Gastroesophageal sphincter (tissue), 4 donors: ENCODE data around the gene FCAR. TPM values are rescaled to one million over a fixed set of nuclear protein-coding genes. Genes with fewer than 3 reads are reported as not detected.
"Not testable (repeated sequence)": the region's sequence is repeated elsewhere in the genome, so short reads cannot be mapped to it uniquely, and the experiment has no call there.

Experiments
- ATAC-seq: fragments of 150-250 bp; one replicate; pipeline ENCODE4 v1.9.1; 2016; ENCODE audit warnings: mild to moderate bottlenecking, moderate library complexity
- H3K27ac ChIP-seq, 4 donors: fragments of 200-600 bp; sonication (generic) in 3 of 4; 1 replicate in 3 of 4; 2 replicates in 1 of 4; pipeline ENCODE4 v1.5.1; 2016 to 2019
- H3K27me3 ChIP-seq: fragments of 200-600 bp; sonication (generic); one replicate; pipeline ENCODE4 v1.5.1; 2019
- H3K36me3 ChIP-seq, 2 donors: fragments of 200-600 bp; sonication (generic); one replicate each; pipeline ENCODE4 v1.5.1; 2019; ENCODE audit warnings: control low read depth in 1 of 2
- H3K4me1 ChIP-seq, 3 donors: fragments of 200-600 bp; sonication (generic); 1 replicate in 2 of 3; 2 replicates in 1 of 3; pipeline ENCODE4 v1.5.1; 2016 to 2019; ENCODE audit warnings: control low read depth in 2 of 3
- H3K4me3 ChIP-seq, 2 donors: fragments of 200-600 bp; sonication (generic); one replicate each; pipeline ENCODE4 v1.5.1; 2019; ENCODE audit warnings: mild to moderate bottlenecking in 1 of 2, moderate library complexity in 1 of 2
- H3K9me3 ChIP-seq, 3 donors: fragments of 200-600 bp; sonication (generic); one replicate each; pipeline ENCODE4 v1.5.1; 2017 to 2019; ENCODE audit warnings: control low read depth in 2 of 3
- EP300 ChIP-seq: sonication (generic); formaldehyde crosslinking; IDR thresholded peaks from one replicate; pipeline ENCODE4 v1.6.1; 2017; ENCODE audit warnings: antibody characterized with exemption, mild to moderate bottlenecking
- POLR2A ChIP-seq, 2 donors: fragments of 450-650 bp; IDR thresholded peaks; one replicate each; pipeline ENCODE4 v1.6.1; 2017; ENCODE audit warnings: antibody characterized with exemption in 2 of 2, mild to moderate bottlenecking in 2 of 2, moderate library complexity in 1 of 2
- POLR2AphosphoS5 ChIP-seq: sonication (generic); formaldehyde crosslinking; IDR thresholded peaks from one replicate; pipeline ENCODE4 v1.6.1; 2017; ENCODE audit warnings: antibody characterized with exemption
- WGBS, 2 donors: methylation state at CpG; one replicate each; pipeline ENCODE4 v1.1.5; 2018; ENCODE audit warnings: low coverage in 1 of 2; 5-methylcytosine and 5-hydroxymethylcytosine counted together
- total RNA-seq, 4 donors: library from RNA; depleted of rRNA; stranded (reverse); fragments of >200 nt; gene quantifications; one replicate each; pipeline ENCODE4 v1.1.0, GENCODE V29; 2016
- TF ChIP-seq, protein P1 (sequence below), 4 experiments: fragments of 200-600 bp in 2 of 4; fragments of 450-650 bp in 2 of 4; sonication (generic) in 1 of 4; IDR thresholded peaks; one replicate each; pipeline ENCODE4 v1.5.1; 2017 to 2019; ENCODE audit warnings: antibody characterized with exemption in 4 of 4, mild to moderate bottlenecking in 2 of 4, moderate library complexity in 2 of 4

Gene FCAR
- total RNA-seq, 4 donors from 2014 or later = 2.7 to 4.9 TPM; not detected in 2

DNA sequence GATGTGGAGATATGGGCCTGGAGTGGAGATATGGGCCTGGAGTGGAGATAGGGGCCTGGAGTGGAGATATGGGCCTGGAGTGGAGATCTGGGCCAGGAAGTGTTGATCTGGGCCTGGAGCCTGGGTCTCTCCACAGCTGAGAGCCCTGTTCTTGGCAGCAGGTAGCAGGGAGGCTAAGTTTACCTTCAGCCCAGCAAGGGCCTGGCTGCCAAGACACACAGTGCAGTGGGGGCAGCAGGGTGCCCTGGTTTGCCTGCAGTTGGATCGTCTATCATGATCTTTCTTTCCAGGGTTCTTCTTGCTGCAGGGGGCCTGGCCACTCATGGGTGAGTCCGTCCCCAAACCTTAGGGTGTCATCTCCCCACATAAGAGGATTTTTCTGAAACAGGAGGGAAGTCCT is 23.1 kb upstream of the FCAR start:
- 86% methylated on average over 1 of the region's 2 CpGs; no CpG with 5 or more reads in 1 of the 2 donors for WGBS, 2 donors
- ATAC-seq = no peak

DNA sequence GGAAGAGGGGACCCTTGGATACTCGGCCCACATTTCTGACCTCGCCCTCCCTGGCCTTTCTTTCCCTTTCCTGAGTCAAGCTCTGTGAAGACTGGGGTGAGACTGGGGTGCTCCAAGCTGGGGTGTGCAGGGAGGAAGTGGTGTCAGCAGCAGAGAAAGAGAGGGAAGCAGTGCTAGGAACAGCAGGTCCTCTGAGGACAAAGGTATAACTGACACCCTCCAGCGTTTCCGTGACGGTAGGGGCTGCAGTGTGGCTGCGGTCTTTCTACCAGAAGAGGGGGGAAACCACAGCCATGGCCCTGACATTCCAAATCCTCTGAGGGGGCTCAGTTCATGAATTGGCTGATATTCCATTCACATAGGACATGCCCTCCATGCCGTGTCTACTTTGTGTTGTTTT is 22.7 kb upstream of the FCAR start:
- Histone ChIP-seq H3K9me3 (no peaks in the 10 kb centered on the region), H3K27ac (no peak overlapping the region), H3K36me3 (no peaks in the 10 kb centered on the region), H3K4me3 (no peak overlapping the region), H3K27me3 (peaks cover 12% of the 10 kb centered on the region), H3K4me1 (no peaks in the 10 kb centered on the region)
- WGBS, 2 donors = 40 to 69% methylated on average over 1 to 5 of the region's 7 CpGs
- TF ChIP-seq EP300 (no peak), POLR2AphosphoS5 (no peak), POLR2A (IDR thresholded peaks at IDR 0.05) (no peak)
- TF ChIP-seq, protein P1, sequence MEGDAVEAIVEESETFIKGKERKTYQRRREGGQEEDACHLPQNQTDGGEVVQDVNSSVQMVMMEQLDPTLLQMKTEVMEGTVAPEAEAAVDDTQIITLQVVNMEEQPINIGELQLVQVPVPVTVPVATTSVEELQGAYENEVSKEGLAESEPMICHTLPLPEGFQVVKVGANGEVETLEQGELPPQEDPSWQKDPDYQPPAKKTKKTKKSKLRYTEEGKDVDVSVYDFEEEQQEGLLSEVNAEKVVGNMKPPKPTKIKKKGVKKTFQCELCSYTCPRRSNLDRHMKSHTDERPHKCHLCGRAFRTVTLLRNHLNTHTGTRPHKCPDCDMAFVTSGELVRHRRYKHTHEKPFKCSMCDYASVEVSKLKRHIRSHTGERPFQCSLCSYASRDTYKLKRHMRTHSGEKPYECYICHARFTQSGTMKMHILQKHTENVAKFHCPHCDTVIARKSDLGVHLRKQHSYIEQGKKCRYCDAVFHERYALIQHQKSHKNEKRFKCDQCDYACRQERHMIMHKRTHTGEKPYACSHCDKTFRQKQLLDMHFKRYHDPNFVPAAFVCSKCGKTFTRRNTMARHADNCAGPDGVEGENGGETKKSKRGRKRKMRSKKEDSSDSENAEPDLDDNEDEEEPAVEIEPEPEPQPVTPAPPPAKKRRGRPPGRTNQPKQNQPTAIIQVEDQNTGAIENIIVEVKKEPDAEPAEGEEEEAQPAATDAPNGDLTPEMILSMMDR (IDR thresholded peaks at IDR 0.05) = no peak
- no peak for ATAC-seq

More for the DNA sequence above, 23.1 kb upstream of the FCAR start:
- H3K9me3 ChIP-seq = no peaks in the 10 kb centered on the region
- no peaks in the 10 kb centered on the region for H3K36me3 ChIP-seq
- H3K27me3 ChIP-seq = peaks cover 12% of the 10 kb centered on the region
- H3K4me1 ChIP-seq = no peaks in the 10 kb centered on the region
- no peak overlapping the region for H3K27ac ChIP-seq
- H3K4me3 ChIP-seq = no peak overlapping the region
- no peak for TF ChIP-seq POLR2AphosphoS5
- TF ChIP-seq POLR2A (IDR thresholded peaks at IDR 0.05) = no peak
- TF ChIP-seq, protein P1 (IDR thresholded peaks at IDR 0.05) = no peak
- TF ChIP-seq EP300 = no peak

DNA sequence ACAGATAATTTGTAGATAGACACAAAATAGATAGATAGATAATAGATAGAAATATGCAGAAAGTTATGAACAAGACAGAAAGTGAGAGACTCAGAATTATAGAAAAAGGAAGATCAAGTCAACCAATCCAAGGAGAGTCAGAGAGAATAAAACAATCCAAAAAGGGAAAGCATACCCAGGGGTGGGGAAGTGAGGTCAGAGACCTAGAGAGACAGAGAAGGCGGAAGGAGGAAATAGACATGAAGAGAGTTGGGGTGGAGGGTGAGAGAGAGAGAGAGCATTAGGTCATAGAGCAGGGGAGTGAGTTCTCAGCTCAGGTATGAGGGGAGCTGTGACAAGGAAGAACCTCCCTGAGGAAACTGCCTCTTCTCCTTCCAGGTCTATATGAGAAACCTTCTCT is 18.8 kb upstream of the FCAR start:
- not testable (repeated sequence) for ATAC-seq, H3K36me3 ChIP-seq, H3K9me3 ChIP-seq, H3K27ac ChIP-seq, H3K4me3 ChIP-seq, H3K4me1 ChIP-seq
- 79% methylated on average over 1 of the region's 1 CpG; no CpG with 5 or more reads in 1 of the 2 donors for WGBS, 2 donors
- H3K27me3 ChIP-seq = peaks cover 12% of the 10 kb centered on the region

DNA sequence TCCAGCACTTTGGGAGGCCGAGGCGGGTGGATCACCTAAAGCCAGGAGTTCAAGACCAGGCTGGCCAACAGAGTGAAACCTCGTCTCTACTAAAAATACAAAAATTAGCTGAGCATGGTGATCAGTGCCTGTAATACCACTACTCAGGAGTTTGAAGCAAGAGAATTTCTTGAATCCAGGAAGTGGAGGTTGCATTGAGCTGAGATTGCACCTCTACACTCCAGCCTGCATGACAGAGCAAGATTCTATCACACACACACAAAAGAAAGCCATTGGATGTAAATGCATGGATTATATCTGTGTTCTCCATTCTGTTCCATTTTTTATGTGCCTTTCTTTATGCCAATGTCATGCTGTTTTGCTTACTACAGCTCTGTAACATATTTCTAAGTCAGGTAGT is 15.6 kb upstream of the FCAR start:
- not testable (repeated sequence) for H3K36me3 ChIP-seq, H3K4me3 ChIP-seq, H3K27ac ChIP-seq, H3K9me3 ChIP-seq, ATAC-seq, H3K4me1 ChIP-seq, H3K27me3 ChIP-seq
- no CpG with 5 or more reads among the region's 3 CpGs for WGBS, 2 donors

DNA sequence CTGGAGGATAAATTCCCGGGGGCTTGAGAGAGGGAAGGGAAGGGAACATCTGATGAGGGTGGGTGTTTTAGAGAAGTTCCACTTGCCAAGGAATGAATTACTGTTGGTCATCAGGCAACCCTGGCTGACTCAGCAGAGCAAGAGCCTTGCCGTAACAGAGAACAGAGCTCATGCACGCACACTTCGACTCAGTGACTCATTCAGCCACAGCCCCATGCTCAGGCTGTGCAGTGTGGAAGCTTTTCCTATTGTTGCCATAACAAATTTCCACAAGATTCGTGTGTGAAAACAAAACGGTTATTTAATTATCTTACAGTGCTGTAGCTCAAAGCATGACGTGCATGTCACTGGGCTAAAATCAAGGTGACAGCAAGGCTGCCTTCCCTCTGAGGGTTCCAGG is 14.6 kb upstream of the FCAR start:
- not testable (repeated sequence) for H3K36me3 ChIP-seq, H3K4me3 ChIP-seq, H3K27ac ChIP-seq, H3K4me1 ChIP-seq, H3K27me3 ChIP-seq, ATAC-seq, H3K9me3 ChIP-seq
- WGBS, 2 donors = 68 to 80% methylated on average over 3 to 4 of the region's 7 CpGs

DNA sequence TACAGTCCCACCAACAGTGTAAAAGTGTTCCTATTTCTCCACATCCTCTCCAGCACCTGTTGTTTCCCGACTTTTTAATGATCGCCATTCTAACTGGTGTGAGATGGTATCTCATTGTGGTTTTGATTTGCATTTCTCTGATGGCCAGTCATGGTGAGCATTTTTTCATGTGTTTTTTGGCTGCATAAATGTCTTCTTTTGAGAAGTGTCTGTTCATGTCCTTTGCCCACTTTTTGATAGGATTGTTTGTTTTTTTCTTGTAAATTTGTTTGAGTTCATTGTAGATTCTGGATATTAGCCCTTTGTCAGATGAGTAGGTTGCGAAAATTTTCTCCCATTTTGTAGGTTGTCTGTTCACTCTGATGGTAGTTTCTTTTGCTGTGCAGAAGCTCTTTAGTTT is 10.6 kb upstream of the FCAR start:
- H3K36me3 ChIP-seq, H3K27ac ChIP-seq, H3K4me1 ChIP-seq, H3K4me3 ChIP-seq, ATAC-seq: not testable (repeated sequence)
- Histone ChIP-seq H3K27me3 (peaks cover 20% of the 10 kb centered on the region), H3K9me3 (peaks cover 0 to 10% (median 0%) of the 10 kb centered on the region in 3 donors)
- WGBS, 2 donors = no CpG with 5 or more reads among the region's 3 CpGs

- Histone ChIP-seq H3K4me1 (no peaks in the 10 kb centered on the region), H3K9me3 (peaks cover 0 to 3% (median 0%) of the 10 kb centered on the region in 3 donors), H3K36me3 (no peaks in the 10 kb centered on the region), H3K27ac (no peak overlapping the region), H3K27me3 (peaks cover 13% of the 10 kb centered on the region), H3K4me3 (no peak overlapping the region)
- TF ChIP-seq, protein P1 (IDR thresholded peaks at IDR 0.05) = no peak
- no peak for TF ChIP-seq POLR2A (IDR thresholded peaks at IDR 0.05)
- no peak for TF ChIP-seq EP300
- TF ChIP-seq POLR2AphosphoS5 = no peak
- 56% methylated on average over 3 of the region's 3 CpGs; no CpG with 5 or more reads in 1 of the 2 donors for WGBS, 2 donors
- no peak for ATAC-seq
These were observed 2.3 kb upstream of the FCAR start for GRCh38 chr19:54871696-54872095.
